Heart right ventricle (tissue), 16 donors: ENCODE measurements around the gene TSC22D1. TPM values are rescaled to one million over a fixed set of nuclear protein-coding genes. Genes with fewer than 3 reads are reported as not detected.
A peak's percentile ranks its signal among the peaks of the same experiment; 100 is the strongest.

Experiments used
- ATAC-seq, 8 donors: fragments of 200-7000 bp; cut with Tn5 transposase; one replicate each; pipeline ENCODE4 v1.9.1; 2020; ENCODE audit warnings: mild to moderate bottlenecking in 8 of 8, moderate library complexity in 8 of 8, moderate number of reproducible peaks in 1 of 8
- DNase-seq, 2 donors: peaks; one replicate each; pipeline ENCODE4 v3.0.0-alpha.2; 2020
- H3K27ac ChIP-seq, 10 donors: fragments of 200-600 bp; sonication (generic) in 2 of 10; one replicate each; pipeline versions ENCODE4 v1.5.0 to v1.8.0; 2020 to 2022; ENCODE audit warnings: mild to moderate bottlenecking in 3 of 10
- H3K27me3 ChIP-seq, 7 donors: fragments of 200-600 bp; one replicate each; pipeline ENCODE4 v1.8.0; 2021 to 2022; ENCODE audit warnings: mild to moderate bottlenecking in 2 of 7
- H3K36me3 ChIP-seq, 9 donors: fragments of 200-600 bp; sonication (generic) in 1 of 9; one replicate each; pipeline versions ENCODE4 v1.5.0 to v1.8.0; 2020 to 2022; ENCODE audit warnings: mild to moderate bottlenecking in 2 of 9
- H3K4me1 ChIP-seq, 9 donors: fragments of 200-600 bp; sonication (generic) in 1 of 9; one replicate each; pipeline versions ENCODE4 v1.5.0 to v1.8.0; 2020 to 2022; ENCODE audit warnings: mild to moderate bottlenecking in 4 of 9
- H3K4me3 ChIP-seq, 10 donors: fragments of 200-600 bp; sonication (generic) in 2 of 10; one replicate each; pipeline versions ENCODE4 v1.5.0 to v1.8.0; 2020 to 2022; ENCODE audit warnings: mild to moderate bottlenecking in 7 of 10, moderate library complexity in 2 of 10
- H3K9me3 ChIP-seq, 11 donors: fragments of 200-600 bp in 10 of 11; sonication (generic) in 2 of 11; one replicate each; pipeline versions ENCODE4 v1.5.0 to v1.8.0; 2013 to 2022; ENCODE audit warnings: mild to moderate bottlenecking in 2 of 11, control low read depth in 1 of 11, moderate library complexity in 1 of 11
- WGBS, 2 donors: extraction: QIAGEN DNeasy Blood & Tissue Kit; methylation state at CpG; one replicate each; pipeline ENCODE4 v1.1.7; 2013; ENCODE audit warnings: inconsistent platforms in 1 of 2; 5-methylcytosine and 5-hydroxymethylcytosine counted together
- intact Hi-C, 10 donors: fragments of 100-400 bp; cut with DNase I; formaldehyde crosslinking; loops; one replicate each; pipeline versions ENCODE4 v1.11.1 to v1.14.2; 2022
- polyA plus RNA-seq, 2 donors: library from polyadenylated mRNA; stranded (reverse); fragments of 200-250 nt; gene quantifications; one replicate each; pipeline ENCODE4 v1.2.3, GENCODE V29; 2013
- total RNA-seq, 10 donors: library from RNA; stranded (reverse); fragmentation: NEBNext Ultra II Directional in 3 of 10; extraction: Animal tissue kit (Norgen Biotek cat#: 25700) in 3 of 10; gene quantifications; one replicate each; pipeline versions ENCODE4 v1.2.1 to v1.2.4, GENCODE V29; 2021 to 2023
- TF ChIP-seq, protein P1 (sequence below), 9 donors: fragments of 200-600 bp; sonication (generic) in 2 of 9; IDR thresholded peaks; one replicate each; pipeline versions ENCODE4 v1.5.0 to v1.8.0; 2021 to 2022; ENCODE audit warnings: antibody characterized with exemption in 9 of 9, mild to moderate bottlenecking in 5 of 9, moderate library complexity in 1 of 9
- donor health status: Arrhythmogenic right ventricular cardiomyopathy.
- donor health status: ischemic (EF 13 %, LVEDD 7.1; RV severe dilation, severe dysfunction).
- donor health status: healthy with polysubstance abuse.
- donor health status: DM: no; HTN: yes; CAD: no.
- donor health status: DM: no; HTN: no; CAD: no.
- donor health status: ischemic (EF 25% LVEDD 6.9; RV normal size, moderate dysfunction).
- donor health status: ischemic (EF 25% LVEDD 5.7; RV mildly dilated, moderate dysfunction).
- donor health status: healthy.
- donor health status: DM: yes; HTN: yes; CAD: no.
- donor health status: Ischemic cardiomyopathy.
- donor health status: ischemic (EF 35%, LVEDD 5.7; RV mildly dilated, moderate dysfunction).
- donor health status: nonischemic (EF 11% LVEDD 7.7; RV severe dilation, severe dysfunction).
- donor health status: DM: yes; HTN: yes; CAD: no.
- donor health status: PGD.
- donor health status: ischemic (EF 29% LVEDD 5.4; RV normal size, mild dysfunction).
- donor health status: nonischemic (EF 23%, LVEDD 6.1; RV moderate dilation, normal function).

Gene TSC22D1
- total and polyA plus RNA-seq, 12 donors, result 48.5 to 200 (median 113) TPM

GRCh38 chr13:44399074-44399473, 177.1 kb downstream of the TSC22D1 start:
- H3K9me3 ChIP-seq, result no peaks in the 10 kb centered on the region
- H3K4me1 ChIP-seq, result peaks cover 0 to 15% (median 6%) of the 10 kb centered on the region in 9 donors
- no peaks in the 10 kb centered on the region for H3K36me3 ChIP-seq
- intact Hi-C loops, result loop anchor here in 1 of 10 donors (5.0 kb wide), 1 partner anchor 33 kb away; no protein-coding TSS in a partner anchor
- no peak overlapping the region for H3K27ac ChIP-seq
- TF ChIP-seq, protein P1, sequence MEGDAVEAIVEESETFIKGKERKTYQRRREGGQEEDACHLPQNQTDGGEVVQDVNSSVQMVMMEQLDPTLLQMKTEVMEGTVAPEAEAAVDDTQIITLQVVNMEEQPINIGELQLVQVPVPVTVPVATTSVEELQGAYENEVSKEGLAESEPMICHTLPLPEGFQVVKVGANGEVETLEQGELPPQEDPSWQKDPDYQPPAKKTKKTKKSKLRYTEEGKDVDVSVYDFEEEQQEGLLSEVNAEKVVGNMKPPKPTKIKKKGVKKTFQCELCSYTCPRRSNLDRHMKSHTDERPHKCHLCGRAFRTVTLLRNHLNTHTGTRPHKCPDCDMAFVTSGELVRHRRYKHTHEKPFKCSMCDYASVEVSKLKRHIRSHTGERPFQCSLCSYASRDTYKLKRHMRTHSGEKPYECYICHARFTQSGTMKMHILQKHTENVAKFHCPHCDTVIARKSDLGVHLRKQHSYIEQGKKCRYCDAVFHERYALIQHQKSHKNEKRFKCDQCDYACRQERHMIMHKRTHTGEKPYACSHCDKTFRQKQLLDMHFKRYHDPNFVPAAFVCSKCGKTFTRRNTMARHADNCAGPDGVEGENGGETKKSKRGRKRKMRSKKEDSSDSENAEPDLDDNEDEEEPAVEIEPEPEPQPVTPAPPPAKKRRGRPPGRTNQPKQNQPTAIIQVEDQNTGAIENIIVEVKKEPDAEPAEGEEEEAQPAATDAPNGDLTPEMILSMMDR (IDR thresholded peaks at IDR 0.05), result no peak
- no peaks in the 10 kb centered on the region for H3K27me3 ChIP-seq
- DNase-seq (no peak), ATAC-seq (no peak)
- 91 to 97% methylated on average over 3 of the region's 3 CpGs for WGBS, 2 donors
- H3K4me3 ChIP-seq, result no peak overlapping the region

- no peaks in the 10 kb centered on the region for H3K27me3 ChIP-seq
- TF ChIP-seq, protein P1 (IDR thresholded peaks at IDR 0.05), result no peak
- H3K9me3 ChIP-seq, result no peaks in the 10 kb centered on the region
- H3K4me1 ChIP-seq, result peaks cover 0 to 15% (median 6%) of the 10 kb centered on the region in 9 donors
- no peak overlapping the region for H3K4me3 ChIP-seq
- H3K36me3 ChIP-seq, result no peaks in the 10 kb centered on the region
- ATAC-seq (no peak), DNase-seq (no peak)
- 85 to 89% methylated on average over 3 of the region's 3 CpGs for WGBS, 2 donors
- no peak overlapping the region for H3K27ac ChIP-seq
- intact Hi-C loops, result loop anchor here in 1 of 10 donors (5.0 kb wide), 1 partner anchor 34 kb away; no protein-coding TSS in a partner anchor
Observed at GRCh38 chr13:44398606-44399005, 177.5 kb downstream of the TSC22D1 start.

DNA sequence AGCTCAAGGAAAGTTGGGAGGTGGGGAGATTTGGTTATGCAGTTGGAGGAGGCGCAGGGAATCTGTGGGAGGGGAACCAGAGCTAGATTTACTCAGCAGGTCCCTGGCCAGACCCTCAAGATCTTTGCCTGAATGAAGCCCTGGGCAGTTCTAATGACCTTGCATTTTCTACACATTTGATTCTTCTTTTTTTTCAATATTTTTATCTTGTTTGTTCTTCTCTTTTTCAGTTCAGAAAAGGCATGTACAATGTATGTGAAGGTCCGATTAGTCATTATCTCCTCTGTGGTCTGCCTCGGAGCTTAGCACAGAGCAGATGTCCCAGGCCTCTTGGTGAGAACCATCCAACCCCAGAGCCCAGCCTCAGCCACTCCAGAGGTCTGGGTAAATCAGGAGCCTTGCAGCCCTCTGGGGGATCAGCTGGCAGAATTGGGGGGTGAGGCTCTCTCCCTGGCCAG, 178.3 kb downstream of the TSC22D1 start:
- Histone ChIP-seq H3K27me3 (no peaks in the 10 kb centered on the region), H3K4me1 (peaks cover 0 to 15% (median 6%) of the 10 kb centered on the region in 9 donors), H3K27ac (peak overlapping the region in 5 of 10 donors; percentile 35 to 72 (median 60)), H3K4me3 (peak overlapping the region in 2 of 10 donors; percentile 17 to 18), H3K36me3 (no peaks in the 10 kb centered on the region), H3K9me3 (no peaks in the 10 kb centered on the region)
- intact Hi-C loops, result loop anchor here in 1 of 10 donors (5.0 kb wide), 1 partner anchor 35 kb away; no protein-coding TSS in a partner anchor
- 86 to 95% methylated on average over 3 of the region's 3 CpGs for WGBS, 2 donors
- DNase-seq (no peak), ATAC-seq (peak in 1 of 8 donors; percentile 5)
- TF ChIP-seq, protein P1 (IDR thresholded peaks at IDR 0.05), result no peak

GRCh38 chr13:44396701-44397580, 179.2 kb downstream of the TSC22D1 start:
- peak overlapping the region in 8 of 10 donors; percentile 3 to 72 (median 47) for H3K27ac ChIP-seq
- no peaks in the 10 kb centered on the region for H3K36me3 ChIP-seq
- intact Hi-C loops, result loop anchor here in 1 of 10 donors (5.0 kb wide), 1 partner anchor 35 kb away; no protein-coding TSS in a partner anchor
- peak; percentile 58 to 89 (median 76) for ATAC-seq
- WGBS, 2 donors, result 55 to 56% methylated on average over 26 of the region's 26 CpGs
- peak; percentile 38 to 51 for DNase-seq
- peaks cover 0 to 15% (median 6%) of the 10 kb centered on the region in 9 donors for H3K4me1 ChIP-seq
- TF ChIP-seq, protein P1 (IDR thresholded peaks at IDR 0.05), result no peak
- no peaks in the 10 kb centered on the region for H3K27me3 ChIP-seq
- H3K9me3 ChIP-seq, result no peaks in the 10 kb centered on the region
- peak overlapping the region in 5 of 10 donors; percentile 13 to 33 (median 18) for H3K4me3 ChIP-seq
